Measurements from ENCODE around the gene PPTC7. TPM values are rescaled to one million over a fixed set of nuclear protein-coding genes. Genes with fewer than 3 reads are reported as not detected.

PPTC7 gene
- total RNA-seq, 1 experiment from 2014 or later = 18.3 TPM

- Histone ChIP-seq H4K20me1 (ENCODE audit: insufficient read depth) (no peaks in the 10 kb centered on the region), H3K4me3 (peak overlapping the region; percentile 80), H3K9me3 (ENCODE audit: insufficient read depth, low read depth) (no peaks in the 10 kb centered on the region), H3K4me2 (peak overlapping the region; percentile 96), H3K9me2 (ENCODE audit: insufficient read depth) (no peaks in the 10 kb centered on the region), H3K27me3 (ENCODE audit: insufficient read depth, low read depth) (no peaks in the 10 kb centered on the region), H3K4me1 (replicated peaks; ENCODE audit: insufficient read depth) (peaks cover 12% of the 10 kb centered on the region), H3F3A (ENCODE audit: insufficient read depth, low read depth) (0 out of 2 replicates have a peak, but pooled peaks cover 5% of the 10 kb centered on the region), H3K36me3 (ENCODE audit: low read depth) (no peaks in the 10 kb centered on the region), H3K79me2 (ENCODE audit: low read depth) (peaks cover 14% of the 10 kb centered on the region; the same call in 1 of the 2 replicates), H3K27ac (no peak overlapping the region), H2AFZ (0 out of 2 replicates have a peak overlapping the region, but pooled peaks have one; percentile 99)
- TF ChIP-seq, protein P1, sequence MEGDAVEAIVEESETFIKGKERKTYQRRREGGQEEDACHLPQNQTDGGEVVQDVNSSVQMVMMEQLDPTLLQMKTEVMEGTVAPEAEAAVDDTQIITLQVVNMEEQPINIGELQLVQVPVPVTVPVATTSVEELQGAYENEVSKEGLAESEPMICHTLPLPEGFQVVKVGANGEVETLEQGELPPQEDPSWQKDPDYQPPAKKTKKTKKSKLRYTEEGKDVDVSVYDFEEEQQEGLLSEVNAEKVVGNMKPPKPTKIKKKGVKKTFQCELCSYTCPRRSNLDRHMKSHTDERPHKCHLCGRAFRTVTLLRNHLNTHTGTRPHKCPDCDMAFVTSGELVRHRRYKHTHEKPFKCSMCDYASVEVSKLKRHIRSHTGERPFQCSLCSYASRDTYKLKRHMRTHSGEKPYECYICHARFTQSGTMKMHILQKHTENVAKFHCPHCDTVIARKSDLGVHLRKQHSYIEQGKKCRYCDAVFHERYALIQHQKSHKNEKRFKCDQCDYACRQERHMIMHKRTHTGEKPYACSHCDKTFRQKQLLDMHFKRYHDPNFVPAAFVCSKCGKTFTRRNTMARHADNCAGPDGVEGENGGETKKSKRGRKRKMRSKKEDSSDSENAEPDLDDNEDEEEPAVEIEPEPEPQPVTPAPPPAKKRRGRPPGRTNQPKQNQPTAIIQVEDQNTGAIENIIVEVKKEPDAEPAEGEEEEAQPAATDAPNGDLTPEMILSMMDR (conservative IDR thresholded peaks at IDR 0.05) = no peak
- no peak for TF ChIP-seq EZH2 (IDR thresholded peaks at IDR 0.05; ENCODE audit: low read depth)
- BruUV-seq (replicated peaks) = no TSS peak
- no peak for DNase-seq
- ChIA-PET CTCF (interaction anchor here (0.6 kb wide), 1 partner anchor 21 kb away, joined by 4 read pairs; no protein-coding TSS in a partner anchor), POLR2A (ENCODE audit: unreplicated experiment) (no interaction called here)
- intact Hi-C loops (cut with micrococcal nuclease; ENCODE audit: unreplicated experiment) = no loop called here
Observed at GRCh38 chr12:110615171-110615570, 32.1 kb upstream of the PPTC7 start.

DNA sequence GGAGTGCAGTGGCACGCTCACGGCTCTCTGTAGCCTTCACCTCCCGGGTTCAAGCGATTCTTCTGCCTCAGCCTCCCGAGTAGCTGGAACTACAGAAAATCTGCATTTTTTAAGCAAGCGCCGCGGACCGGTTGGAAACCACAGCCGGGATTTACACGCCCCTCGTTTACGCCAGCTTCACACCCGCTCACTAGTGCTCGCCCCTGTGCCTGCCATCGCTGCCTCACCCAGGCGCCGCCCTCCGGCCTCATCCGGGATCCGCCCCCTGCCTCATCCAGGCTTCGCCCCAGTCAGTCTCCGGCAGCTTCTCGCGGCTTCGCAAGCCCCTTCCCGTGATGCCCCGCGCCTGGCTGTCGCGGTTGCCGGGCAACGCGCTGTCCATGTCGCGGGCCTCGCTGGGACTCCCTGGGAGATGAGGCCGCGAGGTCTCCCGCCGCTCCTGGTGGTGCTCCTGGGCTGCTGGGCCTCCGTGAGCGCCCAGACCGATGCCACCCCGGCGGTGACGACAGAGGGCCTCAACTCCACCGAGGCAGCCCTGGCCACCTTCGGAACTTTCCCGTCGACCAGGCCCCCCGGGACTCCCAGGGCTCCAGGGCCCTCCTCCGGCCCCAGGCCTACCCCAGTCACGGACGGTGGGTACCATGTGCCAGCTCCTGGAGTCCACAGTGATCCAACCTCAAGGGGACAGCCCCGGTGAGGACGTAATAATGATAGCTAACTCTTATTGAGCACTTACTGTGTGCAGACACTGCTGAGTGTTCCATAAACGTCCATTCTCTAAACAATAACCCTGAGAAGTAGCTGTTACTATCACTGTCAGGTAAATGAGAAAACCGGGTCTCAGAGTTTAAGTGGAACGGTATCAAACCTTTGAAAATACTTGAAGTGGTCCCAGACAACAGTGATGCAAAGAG lies 30.9 kb upstream of the PPTC7 start, which contains the start of gene TCTN1:
Gene TCTN1, plus strand, starts transcription at position 359 of the 914 bp plus-strand sequence. Its CDS starts 54 bp downstream, at position 413.
- DNase-seq = peak; percentile 88 to 96
- Histone ChIP-seq H3K79me2 (ENCODE audit: low read depth) (peaks cover 14% of the 10 kb centered on the region; the same call in 1 of the 2 replicates), H2AFZ (peak within 1 kb of the TSS; percentile 99), H3K27me3 (ENCODE audit: insufficient read depth, low read depth) (no peaks in the 10 kb centered on the region), H3K9me3 (ENCODE audit: insufficient read depth, low read depth) (no peaks in the 10 kb centered on the region), H3K4me3 (peak within 1 kb of the TSS; percentile 80), H3K4me2 (peak within 1 kb of the TSS; percentile 96), H3K36me3 (ENCODE audit: low read depth) (no peaks in the 10 kb centered on the region), H3K4me1 (replicated peaks; ENCODE audit: insufficient read depth) (peaks cover 18% of the 10 kb centered on the region), H3K9me2 (ENCODE audit: insufficient read depth) (no peaks in the 10 kb centered on the region), H4K20me1 (ENCODE audit: insufficient read depth) (no peaks in the 10 kb centered on the region), H3K27ac (no peak within 1 kb of the TSS), H3F3A (ENCODE audit: insufficient read depth, low read depth) (peaks cover 9% of the 10 kb centered on the region; the same call in 1 of the 2 replicates)
- no peak for TF ChIP-seq EZH2 (IDR thresholded peaks at IDR 0.05; ENCODE audit: low read depth)
- TF ChIP-seq, protein P1 (conservative IDR thresholded peaks at IDR 0.05) = no peak; the same call in 1 of the 2 replicates
- CTCF ChIA-PET = interaction anchor here (0.6 to 1.2 kb wide), 8 partner anchors 12 to 649 kb away, joined by 3 to 9 read pairs (median 4); partner anchors contain the start of genes ARPC3 and CCDC63
- intact Hi-C loops (cut with micrococcal nuclease; ENCODE audit: unreplicated experiment) = loop anchor here (5.0 kb wide), 1 partner anchor 83 kb away; no protein-coding TSS in a partner anchor
- POLR2A ChIA-PET (ENCODE audit: unreplicated experiment) = interaction anchor here (0.5 to 0.7 kb wide), 5 partner anchors 38 to 728 kb away, joined by 3 to 36 read pairs (median 27); no protein-coding TSS in a partner anchor
- BruUV-seq (replicated peaks) = no TSS peak

DNA sequence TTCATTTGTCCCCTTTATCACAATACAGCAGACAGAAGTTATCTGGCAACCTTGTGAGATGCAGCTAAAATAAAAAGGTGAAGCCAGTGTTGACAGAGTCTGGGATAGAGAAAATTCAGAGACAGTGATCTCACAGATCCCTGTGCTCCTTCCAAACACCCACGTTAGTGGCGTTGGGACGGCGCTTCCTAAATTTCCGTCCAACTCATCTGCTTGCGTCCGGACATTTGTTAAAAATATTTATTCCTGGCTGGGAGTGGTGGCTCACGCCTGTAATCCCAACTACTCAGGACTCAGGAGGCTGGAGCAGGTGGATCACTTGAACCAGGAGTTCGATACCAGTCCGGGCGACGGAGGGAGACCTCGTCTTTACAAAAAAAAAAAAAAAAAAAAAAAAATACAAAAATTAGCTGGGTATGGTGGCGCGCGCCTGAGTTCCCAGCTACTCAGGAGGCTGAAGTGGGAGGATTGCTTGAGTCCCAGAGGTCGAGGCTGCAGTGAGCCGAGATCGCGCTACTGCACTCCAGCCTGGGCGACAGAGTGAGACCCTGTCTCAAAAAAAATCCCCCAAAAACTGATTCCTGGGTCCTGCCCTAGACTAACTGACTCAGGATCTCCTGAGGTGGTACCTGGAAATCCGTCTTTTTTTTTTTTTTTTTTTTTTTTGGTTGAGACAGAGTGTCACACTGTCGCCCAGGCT lies 30.1 kb upstream of the PPTC7 start:
- TF ChIP-seq, protein P1 (conservative IDR thresholded peaks at IDR 0.05) = no peak
- no peak for TF ChIP-seq EZH2 (IDR thresholded peaks at IDR 0.05; ENCODE audit: low read depth)
- Histone ChIP-seq H2AFZ (peak overlapping the region; percentile 99), H3K4me3 (peak overlapping the region; percentile 80), H3K27me3 (ENCODE audit: insufficient read depth, low read depth) (no peaks in the 10 kb centered on the region), H3K27ac (no peak overlapping the region), H3K9me2 (ENCODE audit: insufficient read depth) (no peaks in the 10 kb centered on the region), H3K36me3 (ENCODE audit: low read depth) (no peaks in the 10 kb centered on the region), H3K79me2 (ENCODE audit: low read depth) (peaks cover 14% of the 10 kb centered on the region; the same call in 1 of the 2 replicates), H3K9me3 (ENCODE audit: insufficient read depth, low read depth) (no peaks in the 10 kb centered on the region), H3F3A (ENCODE audit: insufficient read depth, low read depth) (peaks cover 10% of the 10 kb centered on the region; the same call in 1 of the 2 replicates), H3K4me2 (peak overlapping the region; percentile 96), H4K20me1 (ENCODE audit: insufficient read depth) (no peaks in the 10 kb centered on the region), H3K4me1 (replicated peaks; ENCODE audit: insufficient read depth) (peaks cover 21% of the 10 kb centered on the region)
- ChIA-PET POLR2A (ENCODE audit: unreplicated experiment) (interaction anchor here (0.5 to 0.7 kb wide), 4 partner anchors 182 to 727 kb away, joined by 3 to 36 read pairs (median 28); no protein-coding TSS in a partner anchor), CTCF (interaction anchor here (0.7 to 1.2 kb wide), 5 partner anchors 11 to 234 kb away, joined by 3 to 9 read pairs (median 4); partner anchors contain the start of genes ARPC3 and CCDC63)
- intact Hi-C loops (cut with micrococcal nuclease; ENCODE audit: unreplicated experiment) = loop anchor here (5.0 kb wide), 1 partner anchor 84 kb away; no protein-coding TSS in a partner anchor
- DNase-seq = no peak
- BruUV-seq (replicated peaks) = TSS peak; percentile 65
